ENCODE results near the gene ATP1B3.
"Not testable (repeated sequence)": the region's sequence is repeated elsewhere in the genome, so short reads cannot be mapped to it uniquely, and the experiment has no call there.

Gene ATP1B3

DNA sequence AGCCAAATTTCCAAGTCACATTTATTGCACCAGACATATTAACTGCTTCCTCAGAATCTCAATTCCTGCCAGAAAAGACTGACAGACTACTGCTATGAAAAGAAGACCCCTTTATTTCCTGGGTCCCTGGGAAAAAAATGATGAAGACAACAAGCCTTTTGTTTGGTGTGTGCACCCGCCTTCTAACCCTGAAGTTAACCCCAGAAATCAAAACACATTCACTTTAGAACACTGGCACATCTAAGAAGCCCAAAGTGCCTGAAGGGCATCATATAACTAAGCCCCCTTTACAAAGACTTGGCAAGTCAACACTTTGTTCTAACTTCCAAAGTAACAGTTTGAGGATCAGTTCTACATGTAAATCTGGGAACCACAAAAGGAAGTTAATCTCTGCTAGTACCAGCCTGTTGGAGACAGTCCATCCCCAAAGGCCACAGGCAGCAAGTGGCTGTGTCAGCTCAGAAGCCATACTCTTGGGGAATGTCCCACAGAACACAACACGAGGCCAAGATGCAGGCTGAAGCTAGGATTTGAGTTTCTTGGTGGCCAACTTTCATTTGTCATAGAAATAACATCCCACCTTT is 16.3 kb upstream of the ATP1B3 start:
- no peak for DNase-seq (ENCODE audit: insufficient read length, low spot score)
- no peak for FAIRE-seq

DNA sequence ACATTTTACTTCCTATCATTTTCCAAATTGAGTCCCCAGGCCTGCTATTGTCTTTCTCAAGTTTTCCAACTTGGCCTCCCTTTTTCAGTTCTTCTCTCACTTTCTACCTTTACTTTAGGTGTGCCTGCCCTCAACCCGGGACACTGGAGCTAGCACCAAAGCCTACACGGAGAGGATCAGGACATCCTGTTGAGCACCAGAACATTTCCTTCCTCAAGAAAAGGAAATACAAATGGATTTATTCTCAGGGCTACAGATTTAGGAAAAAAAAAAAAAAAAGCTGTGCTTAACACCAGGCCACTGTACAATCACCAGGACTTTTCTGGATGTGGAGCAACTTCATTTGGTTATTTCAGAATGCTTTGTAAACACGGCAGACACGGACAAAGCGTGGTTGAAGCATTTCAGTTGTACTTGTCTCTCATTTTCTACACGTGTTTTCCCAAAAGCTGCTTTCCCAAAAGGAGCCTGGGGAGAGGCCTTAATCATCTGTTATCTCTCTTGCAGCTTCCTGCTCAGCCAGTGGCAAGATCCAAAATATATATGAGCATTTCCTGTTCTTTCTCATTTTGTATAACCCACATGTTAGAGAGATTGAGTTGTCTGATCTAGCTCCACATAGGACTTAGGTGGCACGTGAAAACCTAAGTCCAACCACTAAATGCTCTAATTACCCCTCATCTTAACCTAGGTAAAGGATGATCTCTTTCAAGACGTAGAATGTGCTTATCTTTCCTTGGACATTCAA is 15.5 kb upstream of the ATP1B3 start:
- FAIRE-seq (no peak), DNase-seq (ENCODE audit: insufficient read length, low spot score) (no peak)

DNA sequence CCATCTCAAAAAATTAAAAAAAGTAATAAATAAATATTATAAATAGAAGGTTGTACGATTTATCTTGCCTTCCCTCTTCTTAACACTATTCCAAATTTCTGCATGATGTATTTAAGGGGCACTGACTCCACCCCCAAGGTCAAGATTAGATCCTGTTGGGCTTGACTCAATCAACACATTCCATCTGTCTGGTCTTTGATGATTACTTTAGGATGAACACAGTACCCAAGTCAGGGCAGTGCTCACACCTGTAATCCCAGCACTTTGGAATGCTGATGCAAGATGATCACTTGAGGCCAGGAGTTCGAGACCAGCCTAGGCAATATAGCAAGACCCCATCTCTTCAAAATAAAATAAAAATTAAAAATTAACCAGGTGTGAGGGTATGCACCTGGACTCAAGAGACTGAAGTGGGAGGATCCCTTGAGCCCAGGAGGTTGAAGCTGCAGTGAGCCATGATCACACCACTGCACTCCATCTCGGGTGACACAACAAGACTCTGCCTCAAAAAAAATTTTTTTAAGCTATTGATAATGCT is 14.1 kb upstream of the ATP1B3 start:
- FAIRE-seq, result no peak

DNA sequence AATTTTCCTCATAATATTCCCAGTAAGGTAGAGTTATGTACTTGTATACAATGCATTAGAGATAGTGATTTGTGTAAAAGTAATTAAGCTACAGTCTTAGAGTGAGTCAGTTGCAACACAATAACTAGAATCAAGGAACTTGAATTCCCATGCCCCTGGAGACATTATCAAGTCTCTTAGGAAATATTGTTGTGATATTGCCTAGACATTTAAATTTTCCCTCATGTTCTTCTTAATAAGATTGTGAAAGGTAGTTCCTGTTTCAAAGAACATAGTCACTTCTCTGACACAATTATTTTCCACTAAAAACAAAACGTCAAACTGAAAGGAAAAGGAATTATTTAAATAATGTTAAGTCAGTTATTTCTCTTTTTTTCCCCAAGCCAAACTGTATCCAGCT is 13.0 kb upstream of the ATP1B3 start:
- FAIRE-seq, result no peak
- DNase-seq (ENCODE audit: insufficient read length, low spot score), result no peak

More for the DNA sequence above, 14.1 kb upstream of the ATP1B3 start:
- DNase-seq (ENCODE audit: insufficient read length, low spot score), result no peak

DNA sequence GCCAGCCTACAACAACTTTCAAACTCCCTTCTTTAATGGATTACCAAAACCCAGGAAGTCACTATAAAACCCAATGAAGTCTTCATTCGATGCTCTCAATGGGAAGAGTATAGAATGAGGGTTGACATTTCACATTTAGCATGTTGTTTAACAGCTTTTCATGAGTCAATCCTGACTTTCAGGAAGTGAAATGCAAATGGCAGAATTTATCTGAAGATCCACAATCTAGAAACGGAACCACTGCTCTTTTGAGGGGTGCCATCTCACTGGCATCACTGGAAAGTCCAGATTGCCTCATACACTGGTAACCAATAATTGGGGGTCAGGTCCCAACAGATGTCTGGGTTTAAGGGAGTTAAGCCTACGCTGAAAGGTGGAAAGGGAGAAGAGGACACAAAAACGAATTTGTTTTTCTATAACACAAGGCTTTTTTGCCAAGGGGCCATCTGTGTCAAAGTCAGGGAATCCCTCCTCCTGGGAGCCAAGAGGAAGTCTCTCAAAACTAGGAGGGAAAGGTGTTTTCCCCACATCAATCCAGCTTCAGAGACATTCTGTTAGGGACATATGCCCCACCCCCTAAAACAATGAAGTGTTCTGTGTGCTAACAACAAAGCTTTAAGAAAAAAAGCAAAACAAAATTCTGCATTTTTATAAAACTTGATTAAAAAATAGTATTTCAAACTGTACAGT is 12.0 kb upstream of the ATP1B3 start:
- DNase-seq (ENCODE audit: insufficient read length, low spot score) (no peak), FAIRE-seq (no peak)

DNA sequence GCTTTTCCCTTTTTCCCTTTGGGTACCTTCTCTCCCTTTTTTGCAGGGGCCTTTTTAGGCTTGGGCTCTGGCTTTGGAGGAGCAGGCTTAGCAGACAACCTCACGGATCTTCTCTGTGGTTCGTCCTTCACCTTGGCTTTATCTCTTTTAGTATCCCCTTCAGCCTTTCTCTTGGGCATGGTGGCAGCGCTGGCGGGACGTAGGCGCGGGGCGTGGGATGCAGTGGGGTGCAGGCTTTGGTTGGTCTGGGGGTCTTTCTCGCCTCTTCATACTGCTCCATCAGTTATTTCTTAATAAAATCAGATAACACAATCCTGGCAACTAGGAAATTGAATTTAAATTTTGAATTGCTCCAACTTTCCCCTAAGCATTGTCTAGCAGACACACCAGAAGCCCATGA is 11.3 kb upstream of the ATP1B3 start:
- DNase-seq (ENCODE audit: insufficient read length, low spot score) (no peak), FAIRE-seq (no peak)

DNA sequence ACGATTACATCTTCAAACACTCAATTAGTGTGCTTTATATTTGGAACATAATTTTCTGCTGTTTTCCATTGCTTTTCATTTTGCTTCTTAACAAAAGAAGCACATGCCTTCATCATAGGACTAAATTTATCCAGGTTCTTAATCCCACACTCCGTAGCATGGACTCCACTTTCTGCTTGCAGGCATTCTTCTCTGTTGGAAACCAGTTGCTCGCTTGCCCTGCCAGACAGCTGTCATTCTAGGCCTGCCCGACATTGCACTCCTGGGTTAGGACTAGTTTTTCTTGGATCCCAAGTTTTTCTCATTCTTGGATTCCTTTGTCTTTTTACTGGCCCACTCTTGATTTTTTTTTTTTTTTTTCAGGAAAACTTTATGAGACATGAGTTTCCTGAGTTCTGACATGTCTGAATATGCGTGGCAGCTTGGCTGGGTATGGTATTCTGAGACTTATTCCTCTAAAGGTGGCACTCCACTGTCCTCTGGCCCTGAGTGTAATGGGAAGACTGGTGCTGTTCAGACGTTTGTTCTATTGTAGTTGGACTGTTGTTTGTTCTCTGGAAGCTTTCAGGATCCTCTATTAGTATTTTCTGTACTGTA is 6.3 kb upstream of the ATP1B3 start:
- FAIRE-seq, result no peak
- no peak for DNase-seq (ENCODE audit: insufficient read length, low spot score)

DNA sequence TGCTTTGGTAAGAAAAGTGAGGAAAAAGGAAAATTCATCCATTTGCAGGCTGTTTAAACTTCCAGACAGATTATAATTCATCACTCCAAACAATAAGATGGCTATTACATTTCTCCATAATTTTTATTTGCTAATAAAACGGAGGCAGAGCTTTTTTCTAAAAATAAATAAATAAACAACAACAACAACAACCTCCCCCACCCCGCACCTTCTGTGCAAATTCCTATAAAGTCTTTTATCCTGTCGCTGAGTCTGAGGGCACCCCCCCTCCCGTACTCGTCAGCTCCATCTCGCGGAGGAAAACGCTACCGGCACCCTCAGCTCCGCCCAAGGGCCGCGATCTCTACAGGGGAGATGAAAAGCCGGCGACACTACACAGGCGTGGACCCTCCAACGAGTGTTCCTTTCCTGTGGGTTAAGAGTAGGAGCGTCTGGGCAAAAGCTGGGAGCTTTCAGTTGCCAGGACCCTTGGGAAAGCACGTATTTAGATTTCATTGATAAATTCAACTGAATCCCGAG is 1.0 kb upstream of the ATP1B3 start:
- DNase-seq (ENCODE audit: insufficient read length, low spot score) (peak; percentile 68), FAIRE-seq (peak; percentile 96)

DNA sequence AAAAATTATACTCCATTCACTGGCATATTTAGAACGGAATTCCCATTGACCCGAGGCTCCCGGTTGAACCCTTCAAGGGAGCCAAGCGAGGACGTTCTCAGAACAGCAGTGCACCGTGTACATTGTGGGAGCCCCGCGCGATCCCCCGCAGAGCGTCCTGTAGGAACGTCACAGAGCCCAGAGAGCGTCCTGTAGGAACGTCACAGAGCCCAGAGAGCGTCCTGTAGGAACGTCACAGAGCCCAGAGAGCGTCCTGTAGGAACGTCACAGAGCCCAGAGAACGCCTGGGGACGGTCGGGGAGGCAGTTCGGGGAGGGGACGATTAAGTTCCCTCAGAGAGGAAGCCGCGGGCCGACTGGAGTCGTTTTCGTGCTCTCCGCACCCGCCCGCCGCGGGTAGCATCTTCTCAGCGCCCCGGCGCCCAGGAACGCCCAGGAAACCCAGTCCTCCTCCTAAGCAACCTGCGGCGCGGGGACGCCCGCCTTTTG is 506 bp upstream of the ATP1B3 start:
- FAIRE-seq, result peak; percentile 56
- peak; percentile 21 for DNase-seq (ENCODE audit: insufficient read length, low spot score)

DNA sequence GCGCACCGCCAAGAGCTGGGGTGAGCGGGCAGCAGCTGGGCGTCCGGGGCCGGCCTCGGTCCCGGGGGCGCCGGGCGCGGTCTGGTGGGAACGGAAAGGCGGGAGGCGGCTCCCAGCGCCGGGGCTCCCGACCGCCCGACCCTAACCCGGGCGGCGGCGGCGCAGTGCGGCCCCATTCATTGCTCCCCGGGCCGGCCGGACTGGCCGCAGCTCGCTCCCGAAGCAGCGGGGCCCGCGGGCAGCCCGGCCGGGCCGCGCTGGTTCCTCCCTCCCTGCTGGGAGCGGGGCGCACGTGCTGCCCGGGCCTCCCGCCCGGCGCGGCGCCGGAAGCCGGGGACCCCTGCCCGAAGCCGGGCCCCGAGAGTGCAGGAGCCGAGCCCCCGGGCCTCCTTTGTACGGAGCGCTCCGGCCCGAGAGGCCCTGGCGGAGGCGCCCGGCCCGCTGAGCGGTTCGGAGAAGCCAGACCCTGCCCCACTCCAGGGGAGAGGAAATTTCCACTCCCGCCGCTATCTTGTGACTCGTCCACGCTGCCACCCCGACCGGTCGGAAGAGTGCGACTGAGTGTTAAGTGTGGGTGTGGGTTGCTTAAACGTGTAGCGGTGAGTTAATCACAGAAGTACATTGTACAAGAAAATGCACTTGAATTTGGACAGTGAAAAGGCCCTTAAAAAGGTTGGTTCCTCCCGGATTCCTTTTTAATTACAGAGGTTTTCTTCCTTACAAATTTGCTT is 613 bp downstream of the ATP1B3 start:
- no peak for DNase-seq (ENCODE audit: insufficient read length, low spot score)

DNA sequence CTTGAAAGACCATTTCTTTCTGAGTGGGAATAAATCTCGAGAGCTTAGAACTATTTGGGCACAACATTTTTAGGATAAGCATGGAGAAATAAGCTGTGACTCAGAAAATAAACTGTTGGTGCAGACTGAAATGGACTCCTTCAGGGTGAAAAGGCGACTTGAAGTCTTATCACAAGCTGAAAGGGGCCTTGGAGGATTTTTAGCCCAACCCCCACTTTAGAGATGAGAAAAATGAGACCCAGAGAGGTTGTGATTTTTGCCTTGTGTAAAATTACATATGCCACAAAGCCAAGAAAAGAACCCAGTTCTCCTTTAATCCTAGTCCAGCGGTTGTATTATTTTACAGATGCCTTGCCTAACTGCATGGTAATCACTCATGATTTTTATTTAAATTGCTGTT is 1.5 kb downstream of the ATP1B3 start:
- DNase-seq (ENCODE audit: insufficient read length, low spot score) (no peak), FAIRE-seq (peak; percentile 33)

More for the DNA sequence above, 613 bp downstream of the ATP1B3 start:
- FAIRE-seq, result peak; percentile 73

DNA sequence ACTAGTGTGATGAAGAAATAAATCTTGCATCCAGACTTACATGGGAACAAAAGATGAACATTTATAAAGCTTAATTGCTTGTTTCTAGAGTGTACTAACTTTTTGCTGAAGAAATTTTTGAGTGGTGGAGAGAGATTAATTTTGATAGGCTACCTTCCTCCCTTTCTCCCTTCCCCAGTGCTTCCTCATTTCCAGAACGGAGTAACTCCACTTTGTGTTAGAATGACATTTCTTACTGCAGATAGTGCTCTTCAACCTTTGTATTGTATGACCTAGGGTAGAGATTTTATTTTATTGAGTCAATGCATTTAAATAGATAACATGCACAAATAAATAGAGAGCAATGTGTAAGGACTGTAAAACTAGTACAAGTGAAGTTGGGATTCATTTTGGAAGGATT is 1.9 kb downstream of the ATP1B3 start:
- DNase-seq (ENCODE audit: insufficient read length, low spot score) (no peak), FAIRE-seq (no peak)

DNA sequence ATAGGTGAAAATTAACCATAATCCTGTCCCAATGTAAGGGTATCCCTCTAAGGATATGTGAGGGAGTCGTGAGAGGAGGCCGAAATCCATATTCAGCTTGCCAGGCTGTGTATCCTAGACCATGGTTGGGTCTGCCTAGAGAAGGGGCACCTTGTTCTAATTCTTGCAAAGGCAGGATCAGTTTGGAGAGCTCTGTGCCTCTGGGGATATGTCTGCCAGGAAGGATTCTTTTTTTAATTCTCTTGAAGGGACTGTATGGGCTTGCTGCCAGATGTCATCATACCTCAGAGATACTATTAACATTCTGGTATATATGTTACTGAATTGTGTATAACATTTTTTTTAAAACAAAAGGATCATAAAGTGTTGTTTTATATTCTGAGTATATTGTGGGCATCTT is 2.4 kb downstream of the ATP1B3 start:
- FAIRE-seq, result peak; percentile 8
- DNase-seq (ENCODE audit: insufficient read length, low spot score), result no peak

DNA sequence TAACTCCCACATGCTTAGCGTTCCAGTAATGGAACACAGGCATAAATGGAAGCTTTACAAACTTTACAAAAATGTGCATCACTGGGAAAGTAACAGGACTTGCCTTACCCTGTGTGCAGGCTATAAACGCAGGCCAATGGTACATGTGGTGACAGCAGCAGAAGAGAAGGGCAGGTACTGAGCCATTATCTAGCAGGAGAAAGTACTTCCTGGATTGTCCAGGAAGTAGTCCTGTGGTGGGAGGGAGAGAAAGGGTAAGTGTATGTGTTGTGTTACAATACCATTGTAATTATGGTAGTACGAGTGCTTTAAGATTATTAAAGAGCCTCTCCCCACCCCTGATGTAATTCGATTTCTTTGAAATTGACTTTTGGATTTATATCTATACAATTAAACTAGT is 5.3 kb downstream of the ATP1B3 start:
- DNase-seq (ENCODE audit: insufficient read length, low spot score) (no peak), FAIRE-seq (no peak)

DNA sequence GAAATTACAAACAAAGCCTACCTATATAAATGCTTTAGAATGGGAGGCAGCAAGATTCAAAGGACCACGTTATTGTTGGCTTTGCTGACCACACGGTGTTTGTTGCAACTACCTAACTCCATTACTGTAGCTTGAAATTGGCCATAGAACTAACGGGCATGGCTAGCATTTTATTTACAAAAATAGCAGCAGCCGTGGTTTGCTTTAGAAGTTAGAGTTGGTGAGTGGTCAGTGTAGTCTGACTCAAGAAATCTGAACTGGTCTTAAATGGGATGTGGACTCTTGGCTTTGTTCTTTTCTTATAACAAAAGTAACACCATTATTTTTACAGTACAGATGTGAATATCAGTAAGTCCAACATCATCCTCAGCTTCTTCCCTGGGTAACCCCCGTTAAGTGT is 10.6 kb downstream of the ATP1B3 start:
- FAIRE-seq, result no peak
- DNase-seq (ENCODE audit: insufficient read length, low spot score), result no peak

DNA sequence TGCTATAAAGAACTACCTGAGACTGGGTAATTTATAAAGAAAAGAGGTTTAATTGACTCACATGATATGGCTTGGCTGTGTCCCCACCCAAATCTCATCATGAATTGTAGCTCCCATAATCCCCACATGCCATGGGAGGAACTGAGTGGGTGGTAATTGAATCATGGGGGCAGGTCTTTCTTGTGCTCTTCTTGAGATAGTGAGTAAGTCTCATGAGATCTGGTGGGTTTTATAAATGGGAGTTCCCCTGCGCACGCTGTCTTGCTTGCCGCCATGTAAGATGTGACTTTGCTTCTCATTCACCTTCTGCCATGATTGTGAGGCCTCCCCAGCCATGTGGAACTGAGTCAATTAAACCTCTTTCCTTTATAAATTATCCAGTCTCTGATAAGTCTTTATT is 12.1 kb downstream of the ATP1B3 start:
- not testable (repeated sequence) for FAIRE-seq; DNase-seq (ENCODE audit: insufficient read length, low spot score)

DNA sequence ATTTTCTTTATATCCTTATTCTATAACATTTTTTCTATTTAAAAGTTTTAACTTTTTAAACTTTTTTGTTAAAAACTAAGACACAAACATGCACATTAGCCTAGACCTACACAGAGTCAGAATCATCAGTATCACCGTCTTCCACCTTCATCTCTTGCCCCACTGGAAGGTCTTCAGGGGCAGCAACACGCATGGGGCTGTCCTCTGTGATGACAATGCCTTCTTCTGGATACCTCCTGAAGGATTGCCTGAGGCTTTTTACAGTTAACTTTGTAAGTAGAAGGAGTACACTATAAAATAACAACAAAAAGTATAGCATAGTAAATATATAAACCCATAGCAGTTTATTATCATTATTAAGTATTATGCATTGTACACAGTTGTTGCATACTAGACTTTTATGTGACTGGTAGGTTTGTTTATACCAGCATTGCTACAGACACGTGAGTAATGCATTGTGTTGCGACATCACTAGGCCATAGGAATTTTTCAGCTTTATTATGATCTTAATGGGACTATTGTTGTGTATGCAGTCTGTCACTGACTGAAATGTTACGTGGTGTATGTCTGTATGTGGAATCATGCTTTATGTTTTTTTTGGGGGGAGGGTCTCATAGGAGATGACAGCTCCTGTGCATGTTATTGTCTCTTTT is 18.2 kb downstream of the ATP1B3 start:
- FAIRE-seq (no peak), DNase-seq (ENCODE audit: insufficient read length, low spot score) (no peak)

DNA sequence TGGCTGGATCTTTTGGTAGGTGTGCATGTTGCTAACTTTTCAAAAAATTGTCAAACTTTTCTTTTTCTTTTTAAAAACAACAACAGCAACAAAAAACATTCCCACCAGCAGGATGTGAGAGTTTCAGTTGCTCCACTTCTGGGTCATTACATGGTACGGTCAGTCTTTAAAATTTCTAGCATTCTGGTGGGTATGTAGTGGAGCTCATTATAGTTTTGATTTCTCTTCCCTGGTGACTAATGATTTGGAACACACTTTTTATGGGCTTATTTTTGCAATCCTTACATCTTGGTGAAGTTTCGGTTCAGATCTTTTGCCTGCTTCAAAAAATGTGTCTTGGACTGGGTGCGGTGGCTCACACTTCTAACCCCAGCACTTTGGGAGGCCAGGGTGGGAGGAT is 19.3 kb downstream of the ATP1B3 start:
- FAIRE-seq (no peak), DNase-seq (ENCODE audit: insufficient read length, low spot score) (no peak)

DNA sequence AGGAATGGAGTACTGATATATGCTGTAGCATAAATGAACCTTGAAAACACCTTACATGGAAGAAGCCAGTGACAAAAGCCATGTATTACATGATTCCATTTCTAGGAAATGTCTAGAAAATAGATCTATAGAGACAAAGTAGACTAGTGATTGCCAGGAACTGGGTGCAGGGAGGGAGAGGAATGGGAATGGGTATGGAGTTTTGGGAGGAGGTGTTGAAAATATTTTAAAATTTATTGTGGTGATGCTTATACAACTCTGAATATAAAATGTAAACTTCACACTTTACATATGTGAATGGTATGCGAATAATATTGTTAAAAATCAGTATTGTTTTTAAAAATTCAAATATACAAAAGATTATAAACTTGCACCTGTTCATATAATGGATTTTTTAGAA is 22.5 kb downstream of the ATP1B3 start:
- no peak for DNase-seq (ENCODE audit: insufficient read length, low spot score)

DNA sequence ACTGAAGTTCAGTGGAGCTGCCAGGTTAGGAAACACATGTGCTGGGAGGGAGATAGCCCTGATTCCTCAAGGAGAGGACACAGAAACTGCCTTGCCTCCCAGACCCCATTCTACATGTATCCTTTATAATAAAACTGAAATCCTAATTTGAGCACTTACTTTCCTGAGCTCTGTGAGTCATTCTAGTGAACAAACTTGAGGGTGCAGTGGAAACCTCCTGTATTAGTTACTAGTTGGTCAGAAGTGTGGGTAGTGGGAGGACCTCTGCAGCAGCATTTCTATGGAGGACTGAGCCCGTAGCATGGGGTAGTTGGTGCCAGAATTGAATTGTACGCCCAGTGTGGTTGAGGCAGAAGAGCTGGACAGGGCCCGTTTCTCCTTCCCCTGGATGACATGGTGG is 23.9 kb downstream of the ATP1B3 start:
- no peak for DNase-seq (ENCODE audit: insufficient read length, low spot score)
- FAIRE-seq, result no peak

More for the DNA sequence above, 22.5 kb downstream of the ATP1B3 start:
- no peak for FAIRE-seq

Data from GM19239 (cell line).